ENCODE data around the gene ESCO1.

ESCO1 gene

GRCh38 chr18:21486905-21487437 lies 113.5 kb downstream of the ESCO1 start:
- DNase-seq (ENCODE audit: low read depth), result no peak

GRCh38 chr18:21484851-21485636 lies 115.5 kb downstream of the ESCO1 start:
- peak; percentile 10 for DNase-seq (ENCODE audit: low read depth)

- no peak for DNase-seq (ENCODE audit: low read depth)
These were observed 117.5 kb downstream of the ESCO1 start for GRCh38 chr18:21483051-21483450.

DNA sequence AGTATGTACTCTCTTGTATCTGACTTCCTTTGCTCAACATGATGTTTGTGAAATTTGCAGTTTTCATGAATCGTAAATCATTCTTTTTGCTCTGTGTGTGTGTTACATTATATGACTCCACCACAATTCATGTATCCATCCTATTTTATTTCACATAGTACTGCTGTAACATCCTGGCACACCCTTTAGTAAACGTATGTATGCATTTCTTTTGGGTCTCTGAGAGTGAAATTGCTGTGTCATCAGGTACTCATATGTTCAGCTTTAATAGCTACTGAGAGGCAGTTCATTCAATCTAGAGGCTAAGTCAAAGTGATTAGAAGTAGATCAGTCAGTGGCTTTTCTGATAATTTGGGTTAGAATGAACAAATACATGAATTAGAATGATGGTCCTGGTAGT lies 118.8 kb downstream of the ESCO1 start:
- DNase-seq (ENCODE audit: low read depth), result no peak

GRCh38 chr18:21479721-21480120 lies 120.8 kb downstream of the ESCO1 start:
- no peak for DNase-seq (ENCODE audit: low read depth)
